Stomach (tissue), 4 donors: ENCODE data around the gene LARGE2.

Source experiments
- CTCF ChIP-seq, 7 experiments: fragments of 450-650 bp in 4 of 7; fragments of 200-600 bp in 3 of 7; sonication (generic) in 3 of 7; IDR thresholded peaks; one replicate each; pipeline ENCODE4 v1.5.1; 2016 to 2019; ENCODE audit warnings: antibody characterized with exemption in 7 of 7, control low read depth in 2 of 7, mild to moderate bottlenecking in 1 of 7
- EP300 ChIP-seq: sonication (generic); formaldehyde crosslinking; IDR thresholded peaks from one replicate; pipeline ENCODE4 v1.6.1; 2017; ENCODE audit warnings: antibody characterized with exemption
- POLR2A ChIP-seq, 4 donors: fragments of 450-650 bp; IDR thresholded peaks; one replicate each; pipeline ENCODE4 v1.6.1; 2016; ENCODE audit warnings: antibody characterized with exemption in 4 of 4, control low read depth in 2 of 4, mild to moderate bottlenecking in 1 of 4, moderate library complexity in 1 of 4

GRCh38 chr11:45917286-45917622 lies 5.2 kb upstream of the LARGE2 start:
- TF ChIP-seq CTCF (IDR thresholded peaks at IDR 0.05) (no peak), POLR2A (IDR thresholded peaks at IDR 0.05) (no peak), EP300 (no peak)
